NCI-H446 (cell line): ENCODE measurements around the gene ATPAF1.
"Not testable (repeated sequence)": the region's sequence is repeated elsewhere in the genome, so short reads cannot be mapped to it uniquely, and the experiment has no call there.

Experiments
- DNase-seq, 2 experiments: peaks; one replicate each; lab custom pipeline; 2025; lab: John Stamatoyannopoulos, UW

Gene ATPAF1

GRCh38 chr1:46667782-46668760 lies at the start of gene ATPAF1:
Gene ATPAF1 (minus strand): TSS chr1:46668364. CDS start chr1:46668322, 42 bp downstream.
- DNase-seq, result peak; percentile 48 to 85

DNA sequence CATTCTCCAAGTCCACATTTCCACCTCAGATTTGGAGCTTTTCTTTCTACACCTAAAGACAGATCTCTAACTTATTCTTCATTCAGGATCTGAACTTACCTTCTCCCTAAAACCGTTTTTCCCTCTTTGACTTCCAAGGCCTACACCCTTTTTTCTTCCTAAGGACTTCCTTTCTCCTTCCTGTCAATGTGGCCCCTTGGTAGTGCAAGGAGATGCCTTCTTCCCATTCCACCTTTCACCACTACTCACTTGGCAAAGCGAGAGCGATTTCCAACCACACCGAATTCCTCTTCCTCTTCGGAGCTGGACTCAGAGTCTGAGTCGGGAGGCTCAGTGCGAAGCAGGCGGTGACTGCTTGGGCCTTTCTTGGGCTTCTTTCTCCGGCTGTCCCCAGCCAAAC lies 49.5 kb upstream of the ATPAF1 start:
- no peak for DNase-seq

- DNase-seq, result no peak
Observed at GRCh38 chr1:46714976-46715375, 46.8 kb upstream of the ATPAF1 start.

DNA sequence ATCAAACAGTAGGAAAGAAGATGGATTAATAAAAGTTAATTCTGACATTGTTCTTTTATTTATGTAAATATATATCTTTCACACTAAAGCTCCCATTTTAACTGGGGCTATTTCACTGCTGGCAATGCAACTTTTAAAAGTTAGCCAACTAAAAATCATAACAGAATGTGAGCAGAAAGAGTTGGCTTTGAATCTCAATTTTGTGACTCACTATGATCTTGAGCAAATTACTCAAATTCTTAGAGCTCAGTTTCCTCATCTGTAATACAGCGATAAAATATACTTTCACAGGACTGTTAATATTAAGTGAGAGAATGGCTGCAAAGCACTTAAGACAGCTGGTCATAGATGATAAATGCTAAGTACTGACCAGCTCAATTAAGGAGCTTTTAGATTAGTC lies 40.0 kb upstream of the ATPAF1 start:
- no peak for DNase-seq

DNA sequence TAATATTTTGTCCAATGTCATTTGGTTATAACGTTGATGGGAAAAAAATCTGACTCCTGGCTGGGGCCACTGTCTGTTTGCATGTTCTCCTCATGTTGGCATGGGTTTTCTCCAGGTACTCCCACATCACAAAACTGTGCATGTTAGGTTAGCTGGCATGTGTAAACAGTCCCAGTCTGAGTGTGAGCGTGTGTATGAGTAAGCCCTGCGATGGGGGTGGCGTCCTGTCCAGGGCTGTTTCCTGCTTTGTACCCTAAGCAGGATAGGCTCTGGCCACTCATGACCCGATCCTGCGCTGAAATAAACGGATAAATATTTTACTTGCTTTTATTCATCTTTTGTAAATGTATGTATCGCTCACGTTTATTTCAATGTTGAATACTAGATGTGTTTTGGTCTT lies 37.2 kb upstream of the ATPAF1 start:
- no peak for DNase-seq

- DNase-seq, result no peak
Observed at GRCh38 chr1:46703927-46704641, 35.9 kb upstream of the ATPAF1 start.

DNA sequence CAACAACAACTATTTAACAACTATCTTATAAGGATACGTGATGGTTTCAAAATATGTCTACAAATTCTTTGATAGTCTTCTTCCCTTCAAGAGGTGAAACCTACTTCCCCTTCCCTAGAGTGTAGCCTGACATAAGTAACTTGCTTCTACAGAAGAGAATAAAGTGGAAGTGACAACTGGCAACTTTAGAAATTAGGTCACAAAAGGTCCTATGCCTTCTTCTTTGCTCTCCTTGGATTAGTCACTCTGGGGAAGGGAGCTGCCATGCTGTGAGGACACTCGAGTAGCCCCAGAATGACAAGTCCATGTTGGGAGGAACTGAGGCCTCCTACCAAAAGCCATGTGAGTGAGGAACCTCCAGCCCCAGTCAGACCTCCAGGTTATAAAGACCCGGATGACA lies 31.5 kb upstream of the ATPAF1 start:
- no peak for DNase-seq

DNA sequence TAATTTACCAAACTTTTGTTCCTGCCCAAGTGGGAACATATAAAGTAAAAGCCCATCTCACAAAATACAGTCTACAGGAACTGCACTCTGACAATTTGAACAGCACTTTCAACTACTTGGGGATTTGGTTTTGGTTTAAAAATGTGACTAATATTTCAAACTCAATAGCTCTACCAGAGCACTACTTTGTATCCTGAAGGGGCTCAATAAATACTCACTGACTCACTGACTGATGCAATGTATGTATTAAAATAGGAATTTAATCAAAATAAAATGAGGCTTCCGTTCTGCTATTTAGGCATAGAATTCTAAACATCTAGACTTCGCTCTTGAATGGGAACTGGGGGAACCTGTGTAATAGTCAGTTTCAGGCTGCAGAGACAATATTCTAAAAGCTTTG lies 28.9 kb upstream of the ATPAF1 start:
- DNase-seq, result no peak

GRCh38 chr1:46694676-46695075 lies 26.5 kb upstream of the ATPAF1 start:
- DNase-seq, result not testable (repeated sequence)

DNA sequence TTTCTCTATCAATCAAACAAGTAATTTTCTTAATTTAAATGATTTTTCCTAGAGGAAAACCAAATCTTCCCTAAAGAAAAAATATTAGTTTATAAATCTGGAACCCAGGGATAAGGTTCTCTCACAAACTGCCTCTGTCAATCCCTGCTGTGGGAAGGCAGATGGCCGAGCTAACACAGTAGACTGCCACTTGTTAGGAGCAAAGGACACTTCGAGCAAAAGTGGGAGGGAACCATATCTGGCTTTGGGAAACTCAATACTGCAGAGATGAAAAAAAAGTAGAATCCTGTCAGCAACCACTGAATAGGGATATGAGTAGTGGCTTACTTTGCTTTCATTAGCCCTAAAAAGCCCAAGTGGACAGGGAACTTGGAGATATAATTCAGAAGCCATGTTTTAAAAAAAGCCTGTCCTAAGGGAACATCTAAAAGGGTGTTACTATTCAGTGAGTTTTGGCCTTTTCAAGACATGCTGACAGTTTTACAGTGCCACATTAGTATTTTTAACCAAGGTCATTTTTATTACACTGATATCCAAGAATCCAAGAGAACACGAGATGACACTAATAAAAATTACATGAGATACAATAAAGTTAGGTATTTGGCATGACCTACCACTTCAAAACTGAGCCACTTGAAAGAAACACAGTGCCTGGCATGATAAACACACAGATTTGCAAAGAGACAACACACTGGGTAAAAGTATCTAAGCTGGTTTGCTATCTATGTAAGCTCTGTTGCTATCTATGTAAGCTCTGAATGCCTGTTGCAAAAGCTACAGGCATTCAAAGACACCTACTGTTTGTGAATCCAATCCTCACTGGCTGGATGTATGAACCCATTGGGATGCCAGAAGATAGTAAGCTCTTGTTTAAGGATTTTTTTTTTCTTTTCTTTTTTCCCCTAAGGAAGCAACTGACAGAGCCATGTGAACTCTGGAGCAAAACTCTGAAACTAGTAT lies 24.9 kb upstream of the ATPAF1 start:
- peak in 1 of 2 experiments; percentile 16 for DNase-seq

DNA sequence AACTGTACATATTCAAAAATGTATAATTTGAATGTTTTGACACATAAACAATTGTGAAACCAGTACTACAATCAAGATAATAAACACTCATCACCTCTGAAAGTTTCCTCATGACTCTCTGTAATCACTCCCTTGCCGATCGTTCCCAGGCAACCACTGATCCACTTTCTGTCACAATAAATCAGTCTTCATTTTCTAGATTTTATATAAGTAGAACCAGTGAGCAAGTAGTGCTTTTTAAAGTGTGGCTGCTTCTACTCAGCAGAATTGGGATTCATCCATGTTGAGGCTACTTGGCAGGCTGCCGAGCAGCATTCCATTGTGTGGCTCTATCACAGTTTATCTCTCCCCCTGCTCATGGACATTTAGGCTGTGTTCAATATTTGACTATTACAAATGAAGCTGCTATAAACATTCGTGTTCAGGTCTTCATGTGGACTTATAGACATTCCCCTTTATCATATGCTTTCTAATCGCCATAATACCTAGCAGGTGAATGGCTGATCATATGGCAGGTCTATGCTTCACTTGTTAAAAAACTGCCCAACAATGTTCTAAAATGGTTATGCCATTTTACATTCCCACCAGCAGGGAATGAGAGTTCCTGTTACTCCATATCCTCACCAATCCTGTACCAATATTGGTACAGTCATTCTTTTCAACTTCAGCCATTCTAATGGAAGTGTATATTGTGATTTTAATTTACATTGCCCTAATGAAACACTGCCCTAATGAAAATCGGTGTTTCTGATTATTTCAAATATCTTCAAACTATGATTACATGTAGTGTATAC lies 24.0 kb upstream of the ATPAF1 start:
- peak in 1 of 2 experiments; percentile 67 for DNase-seq

GRCh38 chr1:46690931-46691421 lies 22.8 kb upstream of the ATPAF1 start:
- peak; percentile 78 to 95 for DNase-seq

DNA sequence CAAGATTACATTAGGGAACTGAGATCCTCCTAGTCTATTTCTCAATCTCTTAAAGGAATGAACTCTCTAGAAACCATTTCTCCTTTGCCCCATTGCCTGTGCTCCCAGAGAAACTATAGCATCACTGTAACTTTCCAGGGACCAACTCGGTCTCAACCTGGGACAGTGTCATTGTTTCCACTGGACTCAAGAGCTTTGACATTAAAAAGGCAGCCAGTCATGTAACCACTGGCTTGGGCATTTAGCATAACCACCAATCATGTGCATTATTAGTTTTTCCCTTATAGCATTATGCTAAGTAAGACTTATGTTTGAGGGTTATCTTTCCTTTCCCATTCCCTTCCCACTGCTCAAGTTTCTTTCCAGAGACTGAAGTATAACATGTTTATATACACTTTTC lies 21.7 kb upstream of the ATPAF1 start:
- no peak for DNase-seq

- DNase-seq, result no peak
Observed at GRCh38 chr1:46689356-46689755, 21.2 kb upstream of the ATPAF1 start.

GRCh38 chr1:46687921-46688509 lies 19.9 kb upstream of the ATPAF1 start:
- peak in 1 of 2 experiments; percentile 67 for DNase-seq

DNA sequence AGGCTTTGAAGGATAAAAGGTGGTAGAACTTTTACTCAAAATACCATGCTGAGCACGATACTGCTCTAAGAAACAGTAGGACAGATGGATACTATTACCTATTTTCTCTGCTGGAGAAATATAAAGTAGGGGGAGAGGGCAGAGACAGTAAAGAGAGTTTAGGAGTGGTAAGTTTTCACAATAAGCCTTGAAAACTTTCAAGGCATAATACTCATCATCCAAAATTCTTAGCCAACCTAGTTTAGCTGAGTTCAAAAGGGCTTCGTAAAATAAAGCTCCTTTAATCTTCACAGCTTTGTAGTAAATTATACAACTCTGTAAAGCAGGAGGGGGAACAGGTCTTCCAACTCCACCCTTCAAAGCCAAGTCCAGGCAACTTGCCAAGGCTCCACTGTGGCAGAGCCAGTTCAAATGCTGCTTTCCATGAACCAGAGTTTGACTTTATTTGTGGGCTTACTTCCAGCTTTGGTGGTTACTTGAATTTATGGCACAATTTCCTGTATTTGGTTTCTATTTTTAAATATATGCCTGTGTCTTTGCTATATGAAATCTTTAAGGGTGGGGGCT lies 19.0 kb upstream of the ATPAF1 start:
- peak; percentile 82 to 93 for DNase-seq

DNA sequence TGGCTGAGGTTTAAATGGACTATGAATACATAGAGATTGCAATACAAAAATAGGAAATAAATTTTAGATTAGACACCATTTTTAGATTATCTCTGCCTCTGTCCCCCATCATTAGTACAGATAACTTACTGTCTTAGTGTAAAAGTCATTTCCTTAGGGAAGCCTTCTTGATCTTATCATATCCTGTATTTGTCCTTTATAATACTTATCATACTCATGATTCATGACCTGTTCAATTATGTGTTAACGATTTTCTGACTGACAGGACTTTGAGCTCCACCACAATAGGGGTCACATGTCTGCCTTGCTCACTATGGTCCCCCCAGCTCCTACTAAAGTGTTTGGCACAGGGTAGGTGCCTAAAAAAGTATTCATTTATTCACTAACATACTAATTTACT lies 18.1 kb upstream of the ATPAF1 start:
- DNase-seq, result no peak

- DNase-seq, result no peak
Observed at GRCh38 chr1:46684670-46685069, 16.5 kb upstream of the ATPAF1 start.

- DNase-seq, result no peak
Observed at GRCh38 chr1:46682064-46682463, 13.9 kb upstream of the ATPAF1 start.
